GM12892 (cell line): ENCODE results near the gene TLE7.

Experiments
- POLR2A ChIP-seq: IDR thresholded peaks from 2 replicates; pipeline ENCODE4 v1.6.1; 2011; ENCODE audit warnings: low read depth, low read length, control low read depth
- POLR2AphosphoS5 ChIP-seq: IDR thresholded peaks from 2 replicates; pipeline ENCODE4 v1.6.1; 2011; ENCODE audit warnings: low read depth, low read length, control low read depth

DNA sequence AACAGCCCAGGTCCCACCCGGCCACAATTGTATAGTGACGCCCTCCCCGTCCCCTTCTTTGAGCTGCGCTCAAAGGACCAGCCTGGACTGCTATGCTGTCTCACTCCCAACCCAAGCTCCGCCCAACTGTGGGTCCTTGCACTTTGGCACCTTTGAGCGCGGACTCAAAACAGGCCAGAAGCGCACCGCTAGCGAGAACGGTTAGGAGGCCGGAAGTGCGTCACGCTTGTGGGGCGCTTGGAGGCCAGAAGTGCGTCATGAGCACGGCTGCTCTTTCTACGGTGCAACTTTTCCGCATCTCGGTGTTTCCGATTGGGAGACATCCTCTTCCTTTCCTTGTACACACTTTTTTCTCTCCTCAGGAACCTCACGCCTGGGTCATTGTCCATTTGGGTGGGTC, 47.3 kb upstream of the TLE7 start, which contains the start of gene ZNF19:
- TF ChIP-seq POLR2AphosphoS5 = no peak
- no peak for TF ChIP-seq POLR2A
